ENCODE measurements around the gene KAT5.
"Not testable (repeated sequence)": the region's sequence is repeated elsewhere in the genome, so short reads cannot be mapped to it uniquely, and the experiment has no call there.

KAT5 gene

GRCh38 chr11:65745049-65745448 is 33.0 kb downstream of the KAT5 start:
- no peak for DNase-seq

GRCh38 chr11:65762169-65762568 is 50.1 kb downstream of the KAT5 start:
- DNase-seq = not testable (repeated sequence)

GRCh38 chr11:65762816-65763215 is 50.8 kb downstream of the KAT5 start:
- not testable (repeated sequence) for DNase-seq

- DNase-seq = no peak
These were observed 52.4 kb downstream of the KAT5 start for GRCh38 chr11:65764434-65764833.

- no peak for DNase-seq
These were observed 54.5 kb downstream of the KAT5 start for GRCh38 chr11:65766535-65766934.

GRCh38 chr11:65767406-65767805 is 55.4 kb downstream of the KAT5 start:
- no peak for DNase-seq

- not testable (repeated sequence) for DNase-seq
These were observed 55.8 kb downstream of the KAT5 start for GRCh38 chr11:65767806-65768205.
